Left renal cortex interstitium (tissue), 4 donors: ENCODE results near the gene TRIP10. TPM values are rescaled to one million over a fixed set of nuclear protein-coding genes. Genes with fewer than 3 reads are reported as not detected.

Source experiments
- DNase-seq, 4 donors: peaks; one replicate each; pipeline ENCODE4 v3.0.0-alpha.2; 2013; ENCODE audit warnings: low read depth in 4 of 4, low spot score in 2 of 4, missing footprints in 1 of 4
- polyA plus RNA-seq, 4 donors: library from polyadenylated mRNA; unstranded; fragments of 120-200 nt; gene quantifications; one replicate each; pipeline ENCODE4 v1.2.1, GENCODE V29; 2013; ENCODE audit not compliant: insufficient read length in 4 of 4

The TRIP10 gene
- polyA plus RNA-seq, 4 donors, result 50.6 to 68.7 (median 58.7) TPM

DNA sequence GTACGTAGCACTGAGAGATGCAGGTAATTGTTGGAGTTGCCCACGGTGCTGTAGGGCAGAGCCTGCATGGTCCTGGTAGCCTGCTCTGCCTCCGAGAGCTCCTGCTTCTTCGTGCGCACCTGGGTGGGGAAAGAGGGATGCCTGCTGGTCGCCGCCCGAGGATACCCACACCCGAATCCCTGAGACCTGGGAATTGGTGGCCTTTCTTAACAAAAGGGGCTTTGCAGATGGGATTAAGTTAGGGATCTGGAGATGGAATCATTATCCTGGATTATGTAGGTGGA, 28.5 kb upstream of the TRIP10 start:
- no peak for DNase-seq

DNA sequence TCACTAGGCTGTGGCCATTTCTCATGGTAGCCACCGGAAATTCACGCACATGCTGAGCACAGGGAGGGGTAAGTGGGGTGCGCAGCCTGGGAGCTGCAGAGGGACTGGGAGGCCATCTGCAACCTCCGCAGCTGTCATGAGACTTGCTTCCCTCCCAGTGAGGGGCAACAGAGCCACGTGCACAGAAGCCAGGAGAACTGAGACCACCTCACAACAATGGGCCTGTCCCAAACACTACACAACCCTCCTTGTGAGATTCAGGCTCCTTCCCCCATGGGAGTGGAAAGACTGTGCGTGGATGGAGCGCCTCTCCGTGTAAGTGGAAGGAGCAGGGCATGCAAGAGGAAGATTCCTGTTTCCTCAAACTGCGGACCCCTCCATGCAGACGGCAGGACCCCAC, 27.9 kb upstream of the TRIP10 start:
- no peak for DNase-seq

DNA sequence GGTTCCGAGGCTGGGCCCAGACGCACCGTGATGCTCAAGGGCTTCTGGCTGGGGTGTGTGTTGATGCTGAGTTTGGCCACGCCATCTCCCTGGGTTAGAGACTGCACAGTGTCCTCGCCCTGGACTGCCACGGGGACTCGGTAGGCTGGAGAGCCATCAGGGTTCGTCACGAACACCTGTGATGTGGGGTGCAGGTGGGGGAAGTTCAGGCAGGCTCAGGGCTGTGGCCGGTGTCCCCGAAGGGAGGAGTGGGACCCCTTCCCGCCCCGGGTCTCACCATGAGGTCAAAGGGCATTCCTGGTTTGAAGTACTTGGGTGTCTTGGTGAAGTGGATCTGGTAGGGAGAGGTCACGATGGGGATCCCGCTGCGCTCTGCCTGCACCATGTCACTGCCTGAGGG, 27.2 kb upstream of the TRIP10 start:
- no peak for DNase-seq

GRCh38 chr19:6712692-6713670, 26.5 kb upstream of the TRIP10 start:
- no peak for DNase-seq

GRCh38 chr19:6713773-6714692, 25.4 kb upstream of the TRIP10 start:
- DNase-seq, result no peak

DNA sequence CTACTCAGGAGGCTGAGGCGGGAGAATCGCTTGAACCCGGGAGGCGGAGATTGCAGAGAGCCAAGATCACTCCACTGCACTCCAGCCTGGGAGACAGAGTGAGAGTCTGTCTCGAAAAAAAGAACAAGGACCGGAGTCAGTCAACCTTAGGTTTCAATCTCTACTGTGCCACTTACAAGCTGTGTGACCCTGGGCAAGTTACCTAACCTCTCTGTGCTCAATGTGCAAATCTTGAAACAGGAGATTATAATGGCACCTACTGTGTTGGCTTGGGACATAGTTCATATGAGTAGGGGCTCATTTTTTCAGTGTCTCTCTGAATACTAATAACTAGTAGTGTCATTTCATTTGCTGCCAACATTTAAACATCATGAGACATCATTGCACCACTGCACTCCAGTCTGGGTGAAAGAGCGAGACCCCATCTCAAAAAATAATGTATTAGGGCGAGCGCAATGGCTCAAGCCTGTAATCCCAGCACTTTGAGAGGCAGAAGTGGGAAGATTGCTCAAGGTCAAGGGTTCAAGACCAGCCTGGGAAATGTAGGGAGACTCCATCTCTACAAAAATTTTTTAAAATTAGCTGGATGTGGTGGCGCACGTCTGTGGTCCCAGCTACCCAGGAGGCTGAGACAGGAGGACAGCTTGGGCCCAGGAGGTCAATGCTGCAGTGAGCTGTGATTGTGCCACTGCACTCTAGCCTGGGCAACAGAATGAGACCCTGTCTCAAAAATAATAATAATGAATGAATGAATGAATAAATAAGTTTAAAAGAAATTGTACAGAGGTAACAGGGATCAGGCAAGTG, 24.5 kb upstream of the TRIP10 start:
- no peak for DNase-seq

DNA sequence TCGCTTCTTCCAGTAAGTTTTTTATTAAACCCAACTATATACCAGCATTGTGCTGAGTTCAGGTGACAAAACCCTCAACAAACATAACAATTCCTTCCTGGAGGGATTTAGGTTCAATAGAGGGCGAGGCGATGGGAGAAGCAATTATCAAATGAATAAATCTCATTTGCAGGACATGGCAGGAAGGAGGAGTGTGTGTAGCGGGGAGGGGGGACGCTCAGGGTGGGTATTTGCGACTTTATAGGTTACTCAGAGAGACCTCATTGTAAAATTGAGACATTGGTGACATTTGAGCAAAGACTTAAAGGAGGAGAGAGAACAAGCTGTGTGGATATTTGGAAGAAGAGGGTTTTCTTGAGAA, 22.9 kb upstream of the TRIP10 start:
- no peak for DNase-seq

DNA sequence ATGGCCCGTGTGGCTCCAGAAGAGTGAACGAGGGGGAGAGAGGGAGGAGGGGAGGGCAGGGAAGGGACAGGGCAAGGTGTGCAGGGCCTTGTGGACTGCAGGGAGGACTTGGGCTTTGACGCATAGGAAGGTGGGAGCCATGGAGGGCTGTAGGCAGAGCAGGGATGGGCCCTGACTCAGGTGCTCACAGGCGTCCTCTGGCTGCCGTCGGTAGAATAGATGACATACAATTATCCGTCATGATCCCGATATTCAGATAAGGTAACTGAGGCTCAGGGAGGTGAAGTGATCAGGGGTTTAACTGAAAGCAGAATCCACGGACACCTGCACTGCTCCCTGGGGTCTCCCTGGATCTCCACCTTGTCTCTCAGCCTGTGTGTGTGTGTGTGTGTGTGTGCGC, 22.4 kb upstream of the TRIP10 start:
- DNase-seq, result no peak

- DNase-seq, result no peak
These were observed 22.0 kb upstream of the TRIP10 start for GRCh38 chr19:6717441-6717971.

- no peak for DNase-seq
These were observed 21.3 kb upstream of the TRIP10 start for GRCh38 chr19:6718111-6718740.

DNA sequence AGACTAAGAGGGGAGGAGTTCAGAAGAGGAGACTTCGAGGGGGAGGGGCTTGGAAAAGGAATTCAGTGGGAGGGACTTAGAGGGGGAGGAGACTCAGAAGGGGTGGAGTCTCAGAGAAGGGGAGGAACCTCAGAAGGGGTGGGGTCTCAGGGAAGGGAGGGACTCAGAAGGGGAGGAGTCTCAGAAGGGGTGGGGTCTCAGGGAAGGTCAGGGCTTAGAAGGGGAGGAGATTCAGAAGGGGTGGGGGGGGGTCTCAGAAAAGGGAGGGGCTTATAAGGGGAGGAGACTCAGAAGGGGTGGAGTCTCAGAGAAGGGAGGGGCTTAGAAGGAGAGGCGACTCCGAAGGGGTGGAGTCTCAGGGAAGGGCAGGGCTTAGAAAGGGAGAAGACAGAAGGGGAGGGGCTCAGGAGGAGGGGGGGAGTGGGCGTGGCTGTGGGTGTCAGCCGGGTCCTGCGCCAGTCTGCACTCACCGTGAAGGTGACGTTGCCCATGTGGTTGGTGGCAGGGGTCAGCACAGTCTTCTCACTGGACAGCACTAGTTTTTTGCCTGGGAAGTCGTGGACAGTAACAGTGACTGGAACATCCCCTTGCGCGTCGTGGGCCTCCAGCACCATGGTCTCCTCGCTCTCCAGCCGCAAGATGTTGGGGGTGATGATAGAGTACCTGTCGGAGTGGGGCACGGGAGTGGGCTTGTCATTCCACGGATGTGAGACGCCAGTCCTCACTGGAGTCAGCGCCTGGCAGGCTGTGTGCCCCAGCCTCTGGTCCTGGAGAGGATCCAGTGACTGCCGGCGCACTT, 20.5 kb upstream of the TRIP10 start:
- DNase-seq, result no peak

- DNase-seq, result no peak
These were observed 20.0 kb upstream of the TRIP10 start for GRCh38 chr19:6719540-6719861.

GRCh38 chr19:6719992-6720368, 19.5 kb upstream of the TRIP10 start:
- DNase-seq, result no peak

- no peak for DNase-seq
These were observed 18.9 kb upstream of the TRIP10 start, which contains the start of gene C3 for GRCh38 chr19:6720369-6721137. TSS of gene C3 (minus strand) at chr19:6720650. CDS start at chr19:6720589, 61 bp downstream.

DNA sequence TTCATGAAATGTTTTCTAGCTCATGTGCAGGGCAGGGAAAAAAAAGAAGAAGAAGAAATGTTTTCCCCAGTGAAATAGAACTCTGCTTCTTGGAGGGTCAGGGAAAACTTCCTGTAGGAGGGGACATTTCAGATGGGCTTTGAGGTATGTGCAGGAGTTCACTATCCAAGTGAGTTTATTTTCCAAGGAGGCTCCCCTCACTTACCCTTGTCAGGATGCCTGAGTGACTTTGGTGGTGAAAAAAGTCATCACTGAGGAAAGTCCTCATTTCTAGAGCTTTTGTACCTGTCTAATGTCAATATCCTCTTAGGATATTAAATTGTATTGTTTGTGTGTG, 18.4 kb upstream of the TRIP10 start:
- no peak for DNase-seq

DNA sequence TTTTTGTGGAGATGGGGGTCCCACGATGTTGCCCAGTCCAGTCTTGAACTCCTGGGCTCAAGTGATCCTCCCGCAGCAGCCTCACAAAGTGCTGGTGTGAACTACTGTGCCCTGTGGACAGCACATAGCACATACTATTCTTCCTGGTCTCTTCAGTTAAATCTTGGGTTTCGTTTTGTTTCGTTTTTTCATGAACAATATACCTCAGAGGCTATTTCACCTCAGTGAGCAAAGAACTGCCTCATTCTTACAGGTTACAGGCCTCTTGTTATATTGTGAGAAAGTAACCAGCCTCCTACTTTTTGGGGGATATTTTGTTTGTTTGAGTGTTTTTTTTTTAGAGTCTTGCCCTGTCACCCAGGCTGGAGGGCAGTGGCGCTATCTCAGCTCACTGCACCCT, 17.7 kb upstream of the TRIP10 start:
- DNase-seq, result no peak

DNA sequence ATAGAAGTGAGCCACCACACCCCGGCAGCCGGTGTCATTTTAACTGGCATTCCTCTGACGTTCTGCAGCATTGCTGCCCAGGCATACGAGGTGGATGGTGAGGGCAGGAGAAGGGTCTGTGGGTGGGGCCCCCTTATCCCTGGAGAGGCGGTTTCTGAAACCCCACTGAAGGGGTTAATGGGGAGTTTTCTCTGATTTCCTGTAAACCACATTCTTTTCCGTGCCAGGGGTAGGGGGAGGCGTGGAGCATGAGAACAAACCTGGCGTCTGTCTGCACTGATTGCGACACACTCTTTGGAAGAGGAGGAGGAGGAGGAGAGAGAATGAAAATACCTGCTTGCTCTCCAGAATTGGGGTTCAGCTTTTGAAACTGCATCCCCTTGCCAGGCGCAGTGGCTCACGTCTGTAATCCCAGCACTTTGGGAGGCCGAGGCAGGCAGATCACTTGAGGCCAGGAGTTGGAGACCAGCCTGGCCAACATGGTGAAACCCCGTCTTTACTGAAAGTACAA, 16.3 kb upstream of the TRIP10 start:
- no peak for DNase-seq

GRCh38 chr19:6723738-6724137, 15.7 kb upstream of the TRIP10 start:
- no peak for DNase-seq
